DLD1 (cell line): ENCODE results near the gene HID1.

Source experiments
- in situ Hi-C: cut with HindIII; loops from 2 replicates; pipeline ENCODE4 v1.10.0; 2017; ENCODE audit warnings: low sequenced_read_pairs

The HID1 gene

GRCh38 chr17:74951680-74952421, 20.7 kb downstream of the HID1 start:
- in situ Hi-C loops: no loop called here

- in situ Hi-C loops: no loop called here
These were observed 21.5 kb downstream of the HID1 start for GRCh38 chr17:74951065-74951464.

GRCh38 chr17:74950207-74950606, 22.4 kb downstream of the HID1 start:
- in situ Hi-C loops: no loop called here

- in situ Hi-C loops: no loop called here
These were observed 23.0 kb downstream of the HID1 start for GRCh38 chr17:74949455-74950115.

- in situ Hi-C loops: no loop called here
These were observed 25.4 kb downstream of the HID1 start for GRCh38 chr17:74947041-74947754.

GRCh38 chr17:74946641-74947040, 25.9 kb downstream of the HID1 start:
- in situ Hi-C loops: no loop called here

GRCh38 chr17:74945543-74945942, 27.0 kb downstream of the HID1 start:
- in situ Hi-C loops: no loop called here

- in situ Hi-C loops: no loop called here
These were observed 28.6 kb downstream of the HID1 start for GRCh38 chr17:74943808-74944522.

- in situ Hi-C loops: no loop called here
These were observed 31.3 kb downstream of the HID1 start for GRCh38 chr17:74941128-74941725.

GRCh38 chr17:74939534-74939933, 33.0 kb downstream of the HID1 start:
- in situ Hi-C loops: no loop called here

GRCh38 chr17:74938194-74938950, 34.2 kb downstream of the HID1 start:
- in situ Hi-C loops: no loop called here

GRCh38 chr17:74937064-74938051, 35.2 kb downstream of the HID1 start:
- in situ Hi-C loops: no loop called here

GRCh38 chr17:74936470-74936799, 36.1 kb downstream of the HID1 start:
- in situ Hi-C loops: no loop called here

GRCh38 chr17:74935585-74936469, 36.7 kb downstream of the HID1 start, which contains the start of gene OTOP3:
TSS of gene OTOP3 (plus strand) at chr17:74935898. CDS start at chr17:74935922, 24 bp downstream.
- in situ Hi-C loops: no loop called here

- in situ Hi-C loops: no loop called here
These were observed 37.5 kb downstream of the HID1 start for GRCh38 chr17:74935048-74935447.

GRCh38 chr17:74930535-74931036, 42.0 kb downstream of the HID1 start:
- in situ Hi-C loops: no loop called here

GRCh38 chr17:74928786-74929185, 43.8 kb downstream of the HID1 start:
- in situ Hi-C loops: no loop called here

GRCh38 chr17:74925242-74925641, 47.3 kb downstream of the HID1 start:
- in situ Hi-C loops: no loop called here
